AG10803 (cell line): Measurements from ENCODE around the gene BAX.
"Not testable (repeated sequence)": the region's sequence is repeated elsewhere in the genome, so short reads cannot be mapped to it uniquely, and the experiment has no call there.

Source experiments
- DNase-seq: peaks from one replicate; pipeline ENCODE4 v3.0.0; 2010; ENCODE audit warnings: low read depth
- H3K4me3 ChIP-seq: 2 replicates; pipeline ENCODE4 v1.5.1; 2011; ENCODE audit warnings: mild to moderate bottlenecking, low read length, control low read depth
- TF ChIP-seq, protein P1 (sequence below): conservative IDR thresholded peaks from 2 replicates; pipeline ENCODE4 v1.5.1; 2011; ENCODE audit warnings: mild to moderate bottlenecking, low read length, control low read depth, inconsistent platforms

Gene BAX

DNA sequence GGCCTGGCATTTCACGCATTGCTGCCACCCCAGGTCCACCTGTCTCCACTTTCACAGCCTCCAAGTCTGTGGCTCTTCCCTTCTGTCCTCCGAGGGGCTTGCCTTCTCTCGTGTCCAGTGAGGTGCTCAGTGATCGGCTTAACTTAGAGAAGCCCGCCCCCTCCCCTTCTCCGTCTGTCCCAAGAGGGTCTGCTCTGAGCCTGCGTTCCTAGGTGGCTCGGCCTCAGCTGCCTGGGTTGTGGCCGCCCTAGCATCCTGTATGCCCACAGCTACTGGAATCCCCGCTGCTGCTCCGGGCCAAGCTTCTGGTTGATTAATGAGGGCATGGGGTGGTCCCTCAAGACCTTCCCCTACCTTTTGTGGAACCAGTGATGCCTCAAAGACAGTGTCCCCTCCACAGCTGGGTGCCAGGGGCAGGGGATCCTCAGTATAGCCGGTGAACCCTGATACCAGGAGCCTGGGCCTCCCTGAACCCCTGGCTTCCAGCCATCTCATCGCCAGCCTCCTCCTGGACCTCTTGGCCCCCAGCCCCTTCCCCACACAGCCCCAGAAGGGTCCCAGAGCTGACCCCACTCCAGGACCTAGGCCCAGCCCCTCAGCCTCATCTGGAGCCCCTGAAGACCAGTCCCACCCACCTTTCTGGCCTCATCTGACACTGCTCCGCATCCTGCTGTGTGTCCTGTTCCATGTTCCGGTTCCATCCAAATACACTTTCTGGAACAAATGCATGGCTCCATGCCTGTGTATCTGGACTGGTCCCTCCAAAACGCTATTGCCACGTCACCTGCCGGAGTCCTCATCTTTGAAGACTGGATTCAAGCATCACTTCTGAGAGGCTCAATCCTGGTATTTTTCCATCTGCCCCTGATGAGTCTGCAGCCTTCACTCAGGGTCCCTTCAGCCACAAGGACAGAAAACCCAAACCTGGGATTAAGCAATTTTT is 31.9 kb upstream of the BAX start:
- TF ChIP-seq, protein P1, sequence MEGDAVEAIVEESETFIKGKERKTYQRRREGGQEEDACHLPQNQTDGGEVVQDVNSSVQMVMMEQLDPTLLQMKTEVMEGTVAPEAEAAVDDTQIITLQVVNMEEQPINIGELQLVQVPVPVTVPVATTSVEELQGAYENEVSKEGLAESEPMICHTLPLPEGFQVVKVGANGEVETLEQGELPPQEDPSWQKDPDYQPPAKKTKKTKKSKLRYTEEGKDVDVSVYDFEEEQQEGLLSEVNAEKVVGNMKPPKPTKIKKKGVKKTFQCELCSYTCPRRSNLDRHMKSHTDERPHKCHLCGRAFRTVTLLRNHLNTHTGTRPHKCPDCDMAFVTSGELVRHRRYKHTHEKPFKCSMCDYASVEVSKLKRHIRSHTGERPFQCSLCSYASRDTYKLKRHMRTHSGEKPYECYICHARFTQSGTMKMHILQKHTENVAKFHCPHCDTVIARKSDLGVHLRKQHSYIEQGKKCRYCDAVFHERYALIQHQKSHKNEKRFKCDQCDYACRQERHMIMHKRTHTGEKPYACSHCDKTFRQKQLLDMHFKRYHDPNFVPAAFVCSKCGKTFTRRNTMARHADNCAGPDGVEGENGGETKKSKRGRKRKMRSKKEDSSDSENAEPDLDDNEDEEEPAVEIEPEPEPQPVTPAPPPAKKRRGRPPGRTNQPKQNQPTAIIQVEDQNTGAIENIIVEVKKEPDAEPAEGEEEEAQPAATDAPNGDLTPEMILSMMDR, result no peak
- no peak overlapping the region for H3K4me3 ChIP-seq
- no peak for DNase-seq

DNA sequence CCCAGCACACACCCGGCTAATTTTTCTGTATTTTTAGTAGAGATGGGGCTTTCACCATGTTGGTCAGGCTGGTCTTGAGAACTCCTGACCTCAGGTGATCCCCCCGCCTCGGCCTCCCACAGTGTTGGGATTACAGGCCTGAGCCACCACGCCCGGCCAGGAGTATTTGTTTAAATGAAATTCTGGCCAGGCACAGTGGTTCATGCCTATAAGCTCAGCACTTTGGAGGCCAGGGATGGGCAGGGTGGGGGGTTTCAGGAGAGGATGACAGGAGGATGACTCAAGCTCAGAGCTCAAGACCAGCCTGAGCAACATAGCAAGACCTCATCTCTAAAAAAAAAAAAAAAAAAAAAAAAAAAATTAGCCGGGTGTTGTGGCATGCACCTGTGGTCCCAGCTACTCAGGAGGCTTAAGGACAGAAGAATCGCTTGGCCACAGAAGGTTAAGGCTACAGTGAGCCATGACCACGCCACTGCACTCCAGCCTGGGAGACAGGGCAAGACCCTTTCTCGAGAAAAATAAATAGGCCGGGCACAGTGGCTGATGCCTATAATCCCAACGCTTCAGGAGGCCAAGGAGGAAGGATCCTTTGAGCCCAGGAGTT is 29.3 kb upstream of the BAX start:
- no peak overlapping the region for H3K4me3 ChIP-seq
- peak; percentile 73 for DNase-seq
- TF ChIP-seq, protein P1, result no peak

DNA sequence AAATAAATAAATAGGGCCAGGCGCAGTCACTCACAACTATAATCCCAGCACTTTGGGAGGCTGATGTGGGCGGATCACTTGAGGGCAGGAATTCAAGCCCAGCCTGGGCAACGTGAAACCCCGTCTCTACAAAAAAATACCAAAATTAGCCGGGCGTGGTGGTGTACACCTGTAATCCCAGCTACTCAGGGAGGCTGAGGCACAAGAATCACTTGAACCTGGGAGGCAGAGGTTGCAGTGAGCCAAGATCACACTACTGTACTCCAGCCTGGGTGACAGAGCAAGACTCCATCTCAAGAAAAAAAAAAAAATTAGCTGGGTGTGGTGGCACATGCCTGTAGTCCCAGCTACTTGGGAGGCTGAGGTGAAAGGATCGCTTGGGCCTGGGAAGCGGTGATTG is 28.8 kb upstream of the BAX start:
- H3K4me3 ChIP-seq, DNase-seq: not testable (repeated sequence)

DNA sequence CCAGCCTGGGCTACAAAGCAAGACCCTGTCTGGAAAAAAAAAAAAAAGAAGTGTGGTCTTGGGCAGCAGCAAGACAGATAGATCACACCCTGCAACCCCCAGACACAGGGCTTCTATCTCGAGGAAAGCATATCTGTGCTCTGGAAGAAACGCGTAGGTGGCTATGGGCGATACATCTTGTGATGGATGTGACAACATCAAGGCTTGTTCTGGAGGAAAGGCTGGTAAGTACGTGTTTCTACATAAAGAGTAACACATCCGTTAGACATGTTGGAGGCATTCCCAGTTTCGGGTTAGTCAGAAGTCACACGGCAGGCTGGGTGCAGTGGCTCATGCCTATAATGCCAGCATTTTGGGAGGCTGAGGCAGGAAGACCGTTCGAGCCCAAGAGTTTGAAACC is 27.8 kb upstream of the BAX start:
- TF ChIP-seq, protein P1, result no peak
- H3K4me3 ChIP-seq, result no peak overlapping the region
- peak; percentile 96 for DNase-seq

- H3K4me3 ChIP-seq, DNase-seq: not testable (repeated sequence)
Observed at GRCh38 chr19:48927692-48928091, 27.0 kb upstream of the BAX start.

DNA sequence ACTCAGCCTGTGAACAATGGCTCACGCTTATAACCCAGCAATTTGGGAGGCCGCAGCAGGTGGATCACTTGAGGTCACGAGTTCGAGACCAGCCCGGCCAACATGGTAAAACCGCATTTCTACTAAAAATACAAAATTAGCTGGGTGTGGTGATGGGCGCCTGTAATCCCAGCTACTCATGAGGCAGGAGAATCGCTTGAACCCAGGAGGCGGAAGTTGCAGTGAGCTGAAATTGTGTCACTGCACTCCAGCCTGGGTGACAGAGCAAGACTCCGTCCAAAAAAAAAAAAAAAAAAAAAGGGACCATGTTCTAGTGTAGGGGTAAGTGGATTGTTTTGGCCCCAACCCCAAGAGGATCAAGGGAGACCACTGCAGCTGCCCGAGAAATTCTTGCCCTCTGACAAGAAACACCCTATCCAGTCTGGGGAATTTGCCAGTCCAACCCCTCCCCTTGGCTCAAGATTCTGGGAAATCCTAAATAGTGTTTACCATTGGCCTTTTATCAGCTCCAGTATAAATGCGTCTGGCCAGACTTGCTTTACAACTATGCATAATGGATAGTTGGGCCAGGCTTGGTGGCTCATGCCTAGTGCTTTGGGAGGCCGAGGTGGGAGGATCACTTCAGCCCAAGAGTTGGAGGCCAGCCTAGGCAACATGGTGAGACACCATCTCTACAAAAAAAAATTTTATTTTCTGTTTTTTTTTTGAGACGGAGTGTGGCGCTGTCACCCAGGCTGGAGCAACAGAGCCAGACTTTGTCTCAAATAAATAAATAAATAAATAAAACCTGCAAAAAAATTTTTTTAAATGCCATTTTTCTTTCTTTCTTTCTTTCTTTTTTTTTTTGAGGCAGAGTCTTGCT is 26.3 kb upstream of the BAX start:
- TF ChIP-seq, protein P1, result no peak
- no peak for DNase-seq
- H3K4me3 ChIP-seq, result no peak overlapping the region

DNA sequence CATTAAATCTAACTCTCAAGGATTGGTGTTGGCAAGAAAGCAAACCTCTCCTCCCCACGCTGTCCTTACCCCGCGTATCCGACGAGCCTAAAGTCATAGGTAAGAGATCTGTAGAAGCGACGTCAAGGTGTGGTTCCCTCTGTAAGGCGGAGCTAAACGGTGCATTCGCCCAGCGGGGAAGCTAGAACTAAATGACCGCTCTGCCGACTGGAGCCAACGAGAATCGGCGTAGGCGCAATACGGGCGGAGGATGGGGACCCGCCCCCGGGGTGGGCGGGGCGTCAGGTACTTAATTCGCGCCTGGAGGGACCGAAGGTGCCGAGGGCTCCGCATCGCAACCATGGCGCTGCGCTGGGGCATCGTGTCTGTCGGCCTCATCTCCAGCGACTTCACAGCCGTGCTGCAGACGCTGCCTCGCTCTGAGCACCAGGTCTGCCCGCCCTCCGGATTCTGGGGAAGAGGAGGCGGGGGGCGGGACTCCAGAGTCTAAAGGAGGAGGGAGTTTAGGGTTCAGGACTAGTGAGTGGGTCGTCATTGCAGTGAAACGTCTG is 21.2 kb upstream of the BAX start, which contains the start of gene DHDH:
TSS of gene DHDH (plus strand) at position 318 of the 551 bp plus-strand sequence. CDS start at position 341, 23 bp downstream.
- peak within 1 kb of the TSS; percentile 55 for H3K4me3 ChIP-seq
- TF ChIP-seq, protein P1, result no peak
- no peak for DNase-seq
